ENCODE results near the gene HEATR9. TPM values are rescaled to one million over a fixed set of nuclear protein-coding genes. Genes with fewer than 3 reads are reported as not detected.

The HEATR9 gene
- total RNA-seq, 1 experiment from 2014 or later = not detected

GRCh38 chr17:35842239-35842638 lies 26.5 kb downstream of the HEATR9 start:
- in situ Hi-C loops (cut with HindIII; ENCODE audit: low pct_unique_long_range_greater_than_20kb, low sequenced_read_pairs) = no loop called here

GRCh38 chr17:35841505-35841904 lies 27.2 kb downstream of the HEATR9 start:
- in situ Hi-C loops (cut with HindIII; ENCODE audit: low pct_unique_long_range_greater_than_20kb, low sequenced_read_pairs) = no loop called here
- no peak for DNase-seq (ENCODE audit: low read depth)

More at GRCh38 chr17:35842239-35842638, 26.5 kb downstream of the HEATR9 start:
- no peak for DNase-seq (ENCODE audit: low read depth)

- DNase-seq (ENCODE audit: low read depth) = no peak
- in situ Hi-C loops (cut with HindIII; ENCODE audit: low pct_unique_long_range_greater_than_20kb, low sequenced_read_pairs) = no loop called here
These were observed 27.6 kb downstream of the HEATR9 start for GRCh38 chr17:35841101-35841500.

- in situ Hi-C loops (cut with HindIII; ENCODE audit: low pct_unique_long_range_greater_than_20kb, low sequenced_read_pairs) = no loop called here
- DNase-seq (ENCODE audit: low read depth) = no peak
These were observed 43.5 kb downstream of the HEATR9 start for GRCh38 chr17:35825206-35825605.

GRCh38 chr17:35821308-35821707 lies 47.4 kb downstream of the HEATR9 start:
- DNase-seq (ENCODE audit: low read depth) = no peak
- in situ Hi-C loops (cut with HindIII; ENCODE audit: low pct_unique_long_range_greater_than_20kb, low sequenced_read_pairs) = no loop called here

GRCh38 chr17:35819455-35819854 lies 49.2 kb downstream of the HEATR9 start:
- DNase-seq (ENCODE audit: low read depth) = no peak
- in situ Hi-C loops (cut with HindIII; ENCODE audit: low pct_unique_long_range_greater_than_20kb, low sequenced_read_pairs) = no loop called here

GRCh38 chr17:35817196-35817595 lies 51.5 kb downstream of the HEATR9 start:
- DNase-seq (ENCODE audit: low read depth) = no peak
- in situ Hi-C loops (cut with HindIII; ENCODE audit: low pct_unique_long_range_greater_than_20kb, low sequenced_read_pairs) = no loop called here

- DNase-seq (ENCODE audit: low read depth) = no peak
- in situ Hi-C loops (cut with HindIII; ENCODE audit: low pct_unique_long_range_greater_than_20kb, low sequenced_read_pairs) = no loop called here
These were observed 52.0 kb downstream of the HEATR9 start for GRCh38 chr17:35816723-35817122.

- no peak for DNase-seq (ENCODE audit: low read depth)
- in situ Hi-C loops (cut with HindIII; ENCODE audit: low pct_unique_long_range_greater_than_20kb, low sequenced_read_pairs) = no loop called here
These were observed 56.2 kb downstream of the HEATR9 start for GRCh38 chr17:35812456-35812855.

GRCh38 chr17:35811759-35812158 lies 56.9 kb downstream of the HEATR9 start:
- in situ Hi-C loops (cut with HindIII; ENCODE audit: low pct_unique_long_range_greater_than_20kb, low sequenced_read_pairs) = no loop called here

GRCh38 chr17:35809855-35810461 lies 58.7 kb downstream of the HEATR9 start:
- in situ Hi-C loops (cut with HindIII; ENCODE audit: low pct_unique_long_range_greater_than_20kb, low sequenced_read_pairs) = no loop called here
- peak; percentile 26 for DNase-seq (ENCODE audit: low read depth)

More at GRCh38 chr17:35811759-35812158, 56.9 kb downstream of the HEATR9 start:
- DNase-seq (ENCODE audit: low read depth) = no peak

- in situ Hi-C loops (cut with HindIII; ENCODE audit: low pct_unique_long_range_greater_than_20kb, low sequenced_read_pairs) = no loop called here
- DNase-seq (ENCODE audit: low read depth) = peak; percentile 99
These were observed 59.5 kb downstream of the HEATR9 start, which contains the start of gene TAF15 for GRCh38 chr17:35808962-35809854. TAF15 (plus strand) TSS chr17:35809484; CDS start chr17:35809570, 86 bp downstream.

GRCh38 chr17:35808240-35808961 lies 60.3 kb downstream of the HEATR9 start:
- DNase-seq (ENCODE audit: low read depth) = peak; percentile 6
- in situ Hi-C loops (cut with HindIII; ENCODE audit: low pct_unique_long_range_greater_than_20kb, low sequenced_read_pairs) = no loop called here

- DNase-seq (ENCODE audit: low read depth) = peak; percentile 33
- in situ Hi-C loops (cut with HindIII; ENCODE audit: low pct_unique_long_range_greater_than_20kb, low sequenced_read_pairs) = no loop called here
These were observed 61.1 kb downstream of the HEATR9 start for GRCh38 chr17:35807371-35808144.

Other genes with a start within 250 kb of the HEATR9 start
- gene RASL10B, start 137.3 kb downstream of the HEATR9 start, total RNA-seq (2014; rRNA removed; shearing (Covaris generic); ENCODE audit: low replicate concordance) = 0.17 TPM in 1 of 2 replicates, not detected in the other
- not detected in 2 replicates for gene GAS2L2, start 115.7 kb downstream of the HEATR9 start, total RNA-seq (2014; rRNA removed; shearing (Covaris generic); ENCODE audit: low replicate concordance)
- gene C17orf50, start 108.0 kb downstream of the HEATR9 start, total RNA-seq (2014; rRNA removed; shearing (Covaris generic); ENCODE audit: low replicate concordance) = not detected in 2 replicates
- 1.7 TPM in 1 of 2 replicates, not detected in the other for gene MMP28, start 73.2 kb downstream of the HEATR9 start, total RNA-seq (2014; rRNA removed; shearing (Covaris generic); ENCODE audit: low replicate concordance)
- gene TAF15, start 59.4 kb downstream of the HEATR9 start, total RNA-seq (2014; rRNA removed; shearing (Covaris generic); ENCODE audit: low replicate concordance) = 4.9 and 7.7 TPM in 2 replicates
- gene CCL5, start 11.5 kb upstream of the HEATR9 start, total RNA-seq (2014; rRNA removed; shearing (Covaris generic); ENCODE audit: low replicate concordance) = 16.0 and 21.5 TPM in 2 replicates
- gene RDM1, start 61.9 kb upstream of the HEATR9 start, total RNA-seq (2014; rRNA removed; shearing (Covaris generic); ENCODE audit: low replicate concordance) = 12.8 and 13.7 TPM in 2 replicates
- not detected in 2 replicates for gene LYZL6, start 74.8 kb upstream of the HEATR9 start, total RNA-seq (2014; rRNA removed; shearing (Covaris generic); ENCODE audit: low replicate concordance)
- not detected in 2 replicates for gene CCL16, start 112.6 kb upstream of the HEATR9 start, total RNA-seq (2014; rRNA removed; shearing (Covaris generic); ENCODE audit: low replicate concordance)
- gene CCL14, start 117.8 kb upstream of the HEATR9 start, total RNA-seq (2014; rRNA removed; shearing (Covaris generic); ENCODE audit: low replicate concordance) = not detected in 2 replicates
- gene CCL15, start 132.7 kb upstream of the HEATR9 start, total RNA-seq (2014; rRNA removed; shearing (Covaris generic); ENCODE audit: low replicate concordance) = not detected in 2 replicates
- not detected in 2 replicates for gene CCL23, start 149.1 kb upstream of the HEATR9 start, total RNA-seq (2014; rRNA removed; shearing (Covaris generic); ENCODE audit: low replicate concordance)
- not detected in 2 replicates for gene CCL18, start 195.4 kb upstream of the HEATR9 start, total RNA-seq (2014; rRNA removed; shearing (Covaris generic); ENCODE audit: low replicate concordance)
- gene CCL3, start 221.3 kb upstream of the HEATR9 start, total RNA-seq (2014; rRNA removed; shearing (Covaris generic); ENCODE audit: low replicate concordance) = not detected in 2 replicates
- not detected in 2 replicates for gene CCL4, start 234.9 kb upstream of the HEATR9 start, total RNA-seq (2014; rRNA removed; shearing (Covaris generic); ENCODE audit: low replicate concordance)

All from Caki2 (cell line).